HepG2 (cell line): ENCODE measurements around the gene ZNF212. TPM values are rescaled to one million over a fixed set of nuclear protein-coding genes. Genes with fewer than 3 reads are reported as not detected.

Source experiments
- ATAC-seq: fragments of 200-7000 bp; cut with Tn5 transposase; 3 replicates; pipeline ENCODE4 v1.9.1; 2020; ENCODE audit warnings: mild to moderate bottlenecking, moderate library complexity
- BruUV-seq: library from RNA; stranded (reverse); fragments of 400-500 nt; replicated peaks from 2 replicates; lab custom pipeline; 2021; lab: Mats Ljungman, UMichigan
- CTCF ChIA-PET: fragments of 300-600 bp; formaldehyde crosslinking; extraction: SDS; loops from one replicate; lab custom pipeline; 2021; ENCODE audit warnings: low total read pairs, inconsistent platforms, low intra/inter-chr PET ratio; lab: Yijun Ruan, JAX
- POLR2A ChIA-PET: fragments of 350-600 bp; sonication (Branson Sonifier 250); formaldehyde crosslinking; loops from one replicate; lab custom pipeline; 2020; ENCODE audit warnings: antibody characterized with exemption, inconsistent platforms; lab: Yijun Ruan, JAX
- DNase-seq: peaks from one replicate; pipeline ENCODE4 v3.0.0-alpha.2; 2015; ENCODE audit warnings: low spot score
- FAIRE-seq: peaks from 3 replicates; lab custom pipeline; 2011; peaks lifted over from hg19 to GRCh38; lab: Jason Lieb, UNC
- H2AFZ ChIP-seq: one replicate; pipeline ENCODE4 v1.6.1; 2011; ENCODE audit warnings: low read length, inconsistent platforms
- H3K27ac ChIP-seq: fragments of 300-600 bp; 3 replicates; pipeline ENCODE4 v1.8.0; 2011; ENCODE audit warnings: mixed run types, mild to moderate bottlenecking, mixed read lengths, low read length, inconsistent platforms; ENCODE audit not compliant: insufficient read depth; ENCODE audit errors: extremely low read length
- H3K27me3 ChIP-seq, 2 experiments: fragments of 200-600 bp in 1 of 2; 2 replicates in 1 of 2; 3 replicates in 1 of 2; pipeline versions ENCODE4 v1.6.0 to v1.8.0; 2011; ENCODE audit warnings: low read length in 2 of 2, mild to moderate bottlenecking in 2 of 2, moderate library complexity in 2 of 2, inconsistent platforms in 1 of 2; ENCODE audit not compliant: insufficient read depth in 2 of 2, control insufficient read depth in 1 of 2
- H3K36me3 ChIP-seq, 2 experiments: fragments of 200-600 bp in 1 of 2; replicated peaks in 1 of 2; 2 replicates in 1 of 2; 3 replicates in 1 of 2; pipeline versions ENCODE4 v1.5.1 to v1.8.0; 2011; ENCODE audit warnings: low read length in 2 of 2, inconsistent platforms in 1 of 2; ENCODE audit not compliant: insufficient read depth in 2 of 2, control insufficient read depth in 1 of 2
- H3K4me1 ChIP-seq: 2 replicates; pipeline ENCODE4 v1.5.1; 2012; ENCODE audit warnings: low read length, inconsistent platforms; ENCODE audit not compliant: insufficient read depth
- H3K4me2 ChIP-seq: 2 replicates; pipeline ENCODE4 v1.6.0; 2011; ENCODE audit warnings: low read depth, low read length, inconsistent platforms
- H3K4me3 ChIP-seq, 3 experiments: fragments of 200-600 bp in 1 of 3; sonication (generic), shearing (Covaris generic) in 1 of 3; replicated peaks in 1 of 3; 2 replicates each; pipeline ENCODE4 v1.5.1; 2011 to 2016; ENCODE audit warnings: low read length in 3 of 3, inconsistent platforms in 2 of 3, low read depth in 2 of 3, mild to moderate bottlenecking in 2 of 3, control low read depth in 1 of 3, mixed read lengths in 1 of 3; ENCODE audit not compliant: insufficient read depth in 1 of 3
- H3K79me2 ChIP-seq: one replicate; pipeline ENCODE4 v1.6.1; 2011; ENCODE audit warnings: low read length, inconsistent platforms; ENCODE audit not compliant: insufficient read depth
- H3K9ac ChIP-seq: 2 replicates; pipeline ENCODE4 v1.6.0; 2011; ENCODE audit warnings: mild to moderate bottlenecking, low read depth, low read length, inconsistent platforms; ENCODE audit not compliant: insufficient read depth
- H3K9me3 ChIP-seq: 2 replicates; pipeline ENCODE4 v1.5.1; 2012; ENCODE audit warnings: mild to moderate bottlenecking, low read length
- H4K20me1 ChIP-seq: 2 replicates; pipeline ENCODE4 v1.6.0; 2011; ENCODE audit warnings: inconsistent platforms, mild to moderate bottlenecking, low read length, moderate library complexity; ENCODE audit not compliant: insufficient read depth
- HOXA5 ChIP-seq: sonication (generic); formaldehyde crosslinking; IDR thresholded peaks from 2 replicates; pipeline ENCODE4 v1.4.0; 2020; ENCODE audit warnings: missing genetic modification reagents
- IRX3 ChIP-seq: sonication (generic); formaldehyde crosslinking; IDR thresholded peaks from 2 replicates; pipeline ENCODE4 v1.8.1; 2023; ENCODE audit warnings: mild to moderate bottlenecking, low read depth, missing genetic modification reagents, borderline replicate concordance
- MBNL3 ChIP-seq: fragments of 250-450 bp; sonication (Bioruptor Pico); conservative IDR thresholded peaks from 2 replicates; pipeline ENCODE4 v1.8.0; 2022; ENCODE audit warnings: mild to moderate bottlenecking, inconsistent platforms
- NFE2 ChIP-seq: sonication (generic); formaldehyde crosslinking; IDR thresholded peaks from 2 replicates; pipeline ENCODE4 v1.4.0; 2020; ENCODE audit warnings: missing genetic modification reagents
- ONECUT2 ChIP-seq: sonication (generic); formaldehyde crosslinking; IDR thresholded peaks from 2 replicates; pipeline ENCODE4 v1.4.0; 2020; ENCODE audit warnings: missing genetic modification reagents
- PAWR ChIP-seq: sonication (generic); formaldehyde crosslinking; IDR thresholded peaks from 2 replicates; pipeline ENCODE4 v1.4.0; 2020; ENCODE audit warnings: missing genetic modification reagents, mild to moderate bottlenecking, borderline replicate concordance
- XRCC5 ChIP-seq: fragments of 200-400 bp; formaldehyde crosslinking; optimal IDR thresholded peaks from 2 replicates; pipeline ENCODE3; 2017; ENCODE audit warnings: mild to moderate bottlenecking, low read length
- ZBTB1 ChIP-seq: sonication (generic); formaldehyde crosslinking; IDR thresholded peaks from 2 replicates; pipeline ENCODE4 v1.4.0; 2020; ENCODE audit warnings: missing genetic modification reagents, borderline replicate concordance
- ZNF335 ChIP-seq: sonication (generic); formaldehyde crosslinking; IDR thresholded peaks from 2 replicates; pipeline ENCODE4 v1.4.0; 2020; ENCODE audit warnings: missing genetic modification reagents
- ZNF354B ChIP-seq: sonication (generic); formaldehyde crosslinking; IDR thresholded peaks from 2 replicates; pipeline ENCODE4 v1.8.0; 2022; ENCODE audit warnings: mild to moderate bottlenecking, missing genetic modification reagents
- ZNF383 ChIP-seq: sonication (generic); formaldehyde crosslinking; IDR thresholded peaks from 2 replicates; pipeline ENCODE4 v1.4.0; 2020; ENCODE audit warnings: missing genetic modification reagents, mild to moderate bottlenecking, borderline replicate concordance
- ZNF557 ChIP-seq: sonication (generic); formaldehyde crosslinking; IDR thresholded peaks from 2 replicates; pipeline ENCODE4 v1.4.0; 2020; ENCODE audit warnings: missing genetic modification reagents
- ZNF749 ChIP-seq: sonication (generic); formaldehyde crosslinking; IDR thresholded peaks from 2 replicates; pipeline ENCODE4 v1.8.0; 2022; ENCODE audit warnings: mild to moderate bottlenecking, missing genetic modification reagents, moderate library complexity, borderline replicate concordance
- ZSCAN31 ChIP-seq: sonication (generic); formaldehyde crosslinking; IDR thresholded peaks from 2 replicates; pipeline ENCODE4 v1.5.0; 2020; ENCODE audit warnings: low read depth, mild to moderate bottlenecking, missing genetic modification reagents
- WGBS: methylation state at CpG from one replicate; pipeline ENCODE4 v1.1.6; 2017; ENCODE audit warnings: low lambda C conversion rate; 5-methylcytosine and 5-hydroxymethylcytosine counted together
- in situ Hi-C: cut with HindIII; loops from 2 replicates; pipeline ENCODE4 v1.10.0; 2017; ENCODE audit warnings: low pct_unique_long_range_greater_than_20kb; ENCODE audit not compliant: extremely low pct_ligation_motif_present
- intact Hi-C: fragments of 100-400 bp; cut with micrococcal nuclease; formaldehyde crosslinking; loops from one replicate; pipeline ENCODE4 v1.10.0; 2022; ENCODE audit not compliant: unreplicated experiment
- polyA plus RNA-seq, 8 experiments: library from polyadenylated mRNA; depleted of rRNA in 3 of 8; stranded (reverse) in 7 of 8; unstranded in 1 of 8; fragments of >200 nt; fragmentation: Illumina TruSeq in 4 of 8; extraction: Trizol in 4 of 8; gene quantifications; 2 replicates each; pipeline versions ENCODE4 v1.2.1 to v1.2.3, GENCODE V29; 2011 to 2016; ENCODE audit warnings: low read depth in 4 of 8, missing spikeins in 1 of 8, mixed read lengths in 1 of 8; ENCODE audit not compliant: insufficient read depth in 1 of 8
- total RNA-seq, 5 experiments: library from RNA; depleted of rRNA; stranded (reverse); fragments of >200 nt; fragmentation: Illumina TruSeq; extraction: Trizol; gene quantifications; 2 replicates each; pipeline ENCODE4 v1.2.3, GENCODE V29; 2016; ENCODE audit warnings: low read depth in 1 of 5
- TF ChIP-seq, protein P1 (sequence below): sonication (generic); formaldehyde crosslinking; IDR thresholded peaks from 2 replicates; pipeline ENCODE4 v1.4.0; 2020; ENCODE audit warnings: mild to moderate bottlenecking, missing genetic modification reagents
- TF ChIP-seq, protein P2 (sequence below): conservative IDR thresholded peaks from 2 replicates; pipeline ENCODE4 v1.6.1; 2018; ENCODE audit warnings: missing genetic modification reagents
- TF ChIP-seq, protein P3 (sequence below): sonication (generic); formaldehyde crosslinking; IDR thresholded peaks from 2 replicates; pipeline ENCODE4 v1.4.0; 2020; ENCODE audit warnings: mild to moderate bottlenecking, missing genetic modification reagents

Gene ZNF212
- total and polyA plus RNA-seq, 2 of the 13 experiments (the other 11 are each of a cell fraction or from before 2014, with no cell fraction given) = 2.6 to 3.8 TPM

DNA sequence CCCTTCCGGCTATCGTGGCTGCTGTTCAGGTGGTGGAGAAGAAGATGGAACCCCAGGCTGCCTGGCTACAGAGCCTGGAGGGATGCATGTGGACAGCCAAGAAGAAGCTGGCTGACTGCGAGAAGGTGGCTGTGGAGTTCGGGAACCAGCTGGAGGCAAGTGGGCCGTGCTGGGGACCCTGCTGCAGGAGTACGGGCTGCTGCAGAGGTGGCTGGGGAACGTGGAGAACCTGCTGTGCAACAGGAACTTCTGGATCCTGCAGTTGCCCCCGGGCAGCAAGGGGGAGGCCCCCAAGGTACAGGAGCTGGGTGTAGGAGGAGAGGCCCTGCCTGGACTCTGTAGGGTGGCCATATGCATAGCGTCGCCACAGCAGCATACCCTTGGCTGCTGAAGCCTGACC lies 48.2 kb downstream of the ZNF212 start (continued):
- TF ChIP-seq ZNF383 (CRISPR knock-in tag) (no peak), IRX3 (CRISPR knock-in tag) (no peak), HOXA5 (no peak), ZNF749 (CRISPR knock-in tag) (no peak)
- TF ChIP-seq, protein P1, sequence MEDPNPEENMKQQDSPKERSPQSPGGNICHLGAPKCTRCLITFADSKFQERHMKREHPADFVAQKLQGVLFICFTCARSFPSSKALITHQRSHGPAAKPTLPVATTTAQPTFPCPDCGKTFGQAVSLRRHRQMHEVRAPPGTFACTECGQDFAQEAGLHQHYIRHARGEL = no peak

DNA sequence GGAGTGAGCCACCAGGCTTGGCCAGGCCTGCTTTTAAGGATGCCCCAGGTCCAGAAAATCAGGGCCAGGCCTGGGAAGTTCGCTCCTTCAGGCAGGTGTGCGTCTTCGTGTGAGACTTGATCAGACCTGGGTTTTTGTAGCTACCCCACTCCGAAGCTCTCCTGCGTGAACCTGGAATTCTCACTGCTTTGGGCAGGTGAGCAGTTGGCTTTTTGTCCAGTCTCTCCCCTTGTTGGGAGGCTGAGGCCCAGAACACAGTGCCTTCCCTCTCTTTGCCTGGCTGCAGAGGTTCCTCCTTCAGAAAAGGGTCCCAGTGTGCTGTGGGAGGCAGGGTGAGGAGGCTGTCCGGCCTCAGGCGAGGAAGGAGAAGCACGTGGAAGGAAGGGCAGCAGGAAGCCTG lies 49.8 kb downstream of the ZNF212 start:
- no peaks in the 10 kb centered on the region for H3K79me2 ChIP-seq
- H3K36me3 ChIP-seq = peaks cover 2 to 3% of the 10 kb centered on the region in 2 experiments; a peak in 3 of 5 replicates
- in situ Hi-C loops = no loop called here
- ATAC-seq (no peak), FAIRE-seq (no peak), DNase-seq (no peak)
- H4K20me1 ChIP-seq = no peaks in the 10 kb centered on the region
- no peak overlapping the region for H2AFZ ChIP-seq
- BruUV-seq = no TSS peak
- H3K4me3 ChIP-seq = no peak overlapping the region
- ChIA-PET CTCF (no interaction called here), POLR2A (no interaction called here)
- no peaks in the 10 kb centered on the region for H3K9me3 ChIP-seq
- H3K9ac ChIP-seq = no peak overlapping the region
- intact Hi-C loops = no loop called here
- TF ChIP-seq ZNF557 (no peak), ZNF335 (CRISPR knock-in tag) (no peak), XRCC5 (no peak), MBNL3 (CRISPR knock-in tag) (no peak), ZSCAN31 (CRISPR knock-in tag) (no peak), NFE2 (CRISPR knock-in tag) (no peak), PAWR (CRISPR knock-in tag) (no peak), ONECUT2 (CRISPR knock-in tag) (no peak), ZBTB1 (no peak), ZNF354B (CRISPR knock-in tag) (no peak)
- TF ChIP-seq, protein P2, sequence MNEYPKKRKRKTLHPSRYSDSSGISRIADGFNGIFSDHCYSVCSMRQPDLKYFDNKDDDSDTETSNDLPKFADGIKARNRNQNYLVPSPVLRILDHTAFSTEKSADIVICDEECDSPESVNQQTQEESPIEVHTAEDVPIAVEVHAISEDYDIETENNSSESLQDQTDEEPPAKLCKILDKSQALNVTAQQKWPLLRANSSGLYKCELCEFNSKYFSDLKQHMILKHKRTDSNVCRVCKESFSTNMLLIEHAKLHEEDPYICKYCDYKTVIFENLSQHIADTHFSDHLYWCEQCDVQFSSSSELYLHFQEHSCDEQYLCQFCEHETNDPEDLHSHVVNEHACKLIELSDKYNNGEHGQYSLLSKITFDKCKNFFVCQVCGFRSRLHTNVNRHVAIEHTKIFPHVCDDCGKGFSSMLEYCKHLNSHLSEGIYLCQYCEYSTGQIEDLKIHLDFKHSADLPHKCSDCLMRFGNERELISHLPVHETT (CRISPR knock-in tag) = no peak
- TF ChIP-seq, protein P3, sequence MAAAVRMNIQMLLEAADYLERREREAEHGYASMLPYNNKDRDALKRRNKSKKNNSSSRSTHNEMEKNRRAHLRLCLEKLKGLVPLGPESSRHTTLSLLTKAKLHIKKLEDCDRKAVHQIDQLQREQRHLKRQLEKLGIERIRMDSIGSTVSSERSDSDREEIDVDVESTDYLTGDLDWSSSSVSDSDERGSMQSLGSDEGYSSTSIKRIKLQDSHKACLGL (CRISPR knock-in tag) = no peak
- no peaks in the 10 kb centered on the region for H3K27me3 ChIP-seq
- H3K4me1 ChIP-seq = no peaks in the 10 kb centered on the region
- no peak overlapping the region for H3K4me2 ChIP-seq
- H3K27ac ChIP-seq = no peak overlapping the region
- WGBS = 97% methylated on average over 4 of the region's 8 CpGs
